GM21576 (cell line): ENCODE results near the gene EZH1.
"Not testable (repeated sequence)": the region's sequence is repeated elsewhere in the genome, so short reads cannot be mapped to it uniquely, and the experiment has no call there.

Source experiments
- ATAC-seq: cut with Tn5 transposase; IDR thresholded peaks from one replicate; pipeline ENCODE4 v1.9.1; 2021; ENCODE audit warnings: mild to moderate bottlenecking, moderate library complexity; ENCODE audit not compliant: unreplicated experiment

The EZH1 gene

GRCh38 chr17:42773290-42774035 is 28.6 kb upstream of the EZH1 start, which contains the start of gene VPS25:
TSS of gene VPS25 (plus strand) at chr17:42773449. CDS start at chr17:42773476, 27 bp downstream.
- ATAC-seq: no peak

DNA sequence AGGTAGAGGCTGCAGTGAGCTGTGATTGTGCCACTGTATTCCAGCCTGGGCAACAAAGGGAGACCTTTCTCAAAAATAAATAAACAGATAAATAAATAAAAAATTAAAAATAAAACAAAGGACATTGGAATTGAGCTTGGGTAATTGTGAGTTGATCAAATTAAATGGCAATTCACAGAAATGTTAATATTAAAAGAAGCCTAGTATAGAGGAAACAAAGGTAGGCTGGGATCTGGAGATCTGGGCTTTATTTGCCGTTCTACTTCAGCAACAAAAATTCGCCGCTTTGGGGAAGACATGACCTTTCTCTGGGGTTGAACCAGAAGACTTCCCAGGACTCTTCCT is 28.1 kb upstream of the EZH1 start:
- no peak for ATAC-seq

DNA sequence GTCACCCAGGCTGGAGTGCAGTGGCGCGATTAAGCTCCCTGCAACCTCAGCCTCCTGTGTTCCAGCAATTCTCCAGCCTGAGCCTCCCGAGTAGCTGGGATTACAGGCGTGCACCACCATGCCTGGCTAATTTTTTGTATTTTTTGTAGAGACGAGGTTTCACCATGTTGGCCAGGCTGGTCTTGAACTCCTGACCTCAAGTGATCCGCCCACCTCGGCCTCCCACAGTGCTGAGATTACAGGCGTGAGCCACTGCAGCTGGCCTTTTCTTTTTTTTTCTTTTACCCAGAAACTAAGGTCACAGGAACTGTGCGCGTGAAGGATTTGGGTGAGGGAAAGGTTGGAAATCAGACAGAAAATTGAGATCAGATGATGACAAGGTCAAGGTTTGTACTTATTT is 25.1 kb upstream of the EZH1 start:
- not testable (repeated sequence) for ATAC-seq

GRCh38 chr17:42768006-42768405 is 23.2 kb upstream of the EZH1 start:
- not testable (repeated sequence) for ATAC-seq

DNA sequence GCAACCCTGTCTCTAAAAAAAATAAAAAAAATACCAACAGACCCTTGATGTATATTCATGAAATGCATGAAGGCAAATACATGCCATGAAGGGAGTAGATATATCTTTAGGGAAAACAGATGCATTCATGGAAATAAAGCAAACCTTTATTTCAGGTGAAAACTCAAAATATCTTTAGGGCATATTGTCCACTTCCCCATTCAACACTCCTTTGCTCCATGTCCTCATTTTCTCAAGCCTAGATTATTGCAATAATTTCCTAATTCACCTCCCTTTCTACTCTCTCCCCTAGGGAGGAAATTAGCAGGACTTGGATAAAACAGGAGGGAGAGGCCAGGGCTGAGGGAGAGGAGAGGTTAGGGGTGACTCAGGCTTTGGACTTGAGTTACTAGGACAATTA is 22.7 kb upstream of the EZH1 start:
- ATAC-seq: no peak

DNA sequence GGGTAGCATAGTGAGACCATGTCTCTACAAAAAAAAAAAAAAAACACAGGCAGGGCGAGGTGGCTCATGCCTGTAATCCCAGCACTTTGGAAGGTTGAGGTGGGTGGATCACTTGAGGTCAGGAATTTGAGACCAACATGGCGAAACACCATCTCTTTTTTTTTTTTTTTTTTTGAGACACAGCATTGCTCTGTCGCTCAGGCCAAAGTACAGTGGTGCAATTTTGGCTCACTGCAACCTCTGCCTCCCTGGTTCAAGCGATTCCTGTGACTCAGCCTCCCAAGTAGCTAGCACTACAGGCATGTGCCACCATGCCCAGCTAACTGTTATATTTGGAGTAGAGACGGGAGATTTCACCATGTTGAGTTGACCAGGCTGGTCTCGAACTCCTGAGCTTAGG is 21.3 kb upstream of the EZH1 start:
- no peak for ATAC-seq

DNA sequence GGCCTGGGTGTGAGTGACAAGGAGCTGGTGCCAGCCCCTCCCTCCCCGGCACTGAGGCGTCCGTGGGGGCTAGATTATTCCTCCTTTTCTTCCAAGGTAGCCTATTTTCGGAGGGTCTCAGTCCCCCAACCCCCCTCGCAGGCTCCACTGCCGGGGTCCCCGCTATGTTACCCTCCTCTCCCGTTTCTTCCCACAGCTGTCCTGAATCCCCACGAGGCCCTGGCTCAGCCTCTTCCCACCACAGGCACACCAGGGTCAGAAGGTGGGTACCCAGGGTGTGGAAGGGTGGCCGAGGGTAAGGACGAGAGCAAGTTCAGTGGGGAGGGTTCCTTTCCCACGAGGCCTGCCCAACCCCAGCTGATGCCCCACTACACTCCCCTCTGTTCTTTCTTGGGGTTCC is 16.8 kb upstream of the EZH1 start:
- ATAC-seq: no peak

DNA sequence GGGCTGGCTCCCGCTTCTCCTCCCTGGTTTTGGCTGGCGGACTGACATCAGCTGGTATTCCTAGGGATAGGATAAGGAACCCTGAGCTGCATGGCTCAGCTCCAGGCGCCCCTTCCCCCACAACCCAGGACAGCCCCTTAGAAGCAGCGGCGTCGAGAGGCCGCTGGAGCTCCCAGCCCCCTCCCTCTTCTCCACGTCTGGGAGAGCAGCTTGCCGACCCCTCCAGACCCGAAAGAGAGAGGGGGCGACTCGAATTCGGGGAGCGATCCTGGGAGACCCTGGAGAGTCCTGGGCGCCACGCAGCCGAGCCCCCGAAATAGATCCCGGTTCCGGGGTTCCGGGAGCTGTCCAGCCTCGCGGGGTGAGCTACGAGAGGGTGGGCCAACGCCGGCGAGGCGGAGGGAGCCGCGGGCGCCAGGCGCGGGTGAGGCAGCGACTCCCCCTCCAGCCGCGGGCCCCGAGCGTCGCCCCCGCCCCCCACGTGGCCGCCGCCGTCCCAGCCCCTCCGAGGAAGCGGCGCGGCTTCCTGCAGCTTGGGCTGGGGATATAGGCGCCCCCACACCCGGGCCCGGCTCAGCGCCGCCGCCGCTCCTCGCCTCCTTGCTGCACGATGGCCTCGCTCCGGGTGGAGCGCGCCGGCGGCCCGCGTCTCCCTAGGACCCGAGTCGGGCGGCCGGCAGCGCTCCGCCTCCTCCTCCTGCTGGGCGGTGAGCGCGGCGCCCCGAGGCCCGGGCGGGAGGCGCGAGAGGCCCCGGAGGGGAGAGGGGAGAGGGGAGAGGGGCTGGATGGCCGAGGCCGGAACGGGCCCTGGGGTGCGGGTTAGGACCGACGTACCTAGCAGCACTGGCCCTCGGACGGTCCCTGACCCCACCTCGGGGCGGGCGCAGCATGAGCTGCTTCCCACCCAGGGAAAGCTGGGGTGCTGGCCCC is 16.1 kb upstream of the EZH1 start, which contains the start of gene RAMP2:
RAMP2 (plus strand) TSS at position 576 of the 930 bp plus-strand sequence; CDS start at position 611, 35 bp downstream.
- no peak for ATAC-seq

DNA sequence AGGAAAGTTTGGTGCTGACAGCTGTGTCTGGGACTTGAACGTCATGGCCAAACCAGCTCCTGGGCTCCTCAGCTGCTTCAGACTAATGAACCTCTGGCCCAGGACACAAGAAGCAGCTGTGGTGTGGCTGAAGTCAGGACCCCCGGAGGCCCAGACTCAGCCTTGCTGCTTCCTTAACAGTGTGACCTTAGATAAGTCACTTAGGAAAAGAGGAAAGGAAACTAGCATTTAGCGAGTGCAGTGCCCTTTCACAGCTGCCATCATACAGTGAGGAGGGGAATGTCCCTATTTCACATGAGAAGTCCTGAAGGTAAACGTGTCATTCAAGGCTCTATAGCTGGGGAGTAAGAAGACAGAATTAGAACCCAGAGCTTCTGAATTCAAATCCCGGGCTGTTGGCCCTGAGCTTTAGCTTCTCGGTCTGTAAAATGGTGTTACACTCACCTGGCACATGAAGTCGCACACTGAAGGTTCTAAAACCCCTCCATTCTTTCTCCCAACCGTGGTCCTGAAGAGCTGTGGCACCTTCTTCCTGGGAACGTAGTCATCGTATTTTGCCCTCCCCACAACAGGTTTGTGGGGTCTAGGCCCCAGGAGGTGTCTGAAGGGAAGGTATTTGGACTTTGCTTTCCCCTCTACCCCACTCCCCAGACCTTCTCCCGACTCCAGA is 15.3 kb upstream of the EZH1 start:
- peak; percentile 83 for ATAC-seq

- no peak for ATAC-seq
Measured at GRCh38 chr17:42754782-42755181, 9.9 kb upstream of the EZH1 start.

GRCh38 chr17:42751628-42752027 is 6.8 kb upstream of the EZH1 start:
- ATAC-seq: no peak

GRCh38 chr17:42750739-42751344 is 6.0 kb upstream of the EZH1 start:
- no peak for ATAC-seq

DNA sequence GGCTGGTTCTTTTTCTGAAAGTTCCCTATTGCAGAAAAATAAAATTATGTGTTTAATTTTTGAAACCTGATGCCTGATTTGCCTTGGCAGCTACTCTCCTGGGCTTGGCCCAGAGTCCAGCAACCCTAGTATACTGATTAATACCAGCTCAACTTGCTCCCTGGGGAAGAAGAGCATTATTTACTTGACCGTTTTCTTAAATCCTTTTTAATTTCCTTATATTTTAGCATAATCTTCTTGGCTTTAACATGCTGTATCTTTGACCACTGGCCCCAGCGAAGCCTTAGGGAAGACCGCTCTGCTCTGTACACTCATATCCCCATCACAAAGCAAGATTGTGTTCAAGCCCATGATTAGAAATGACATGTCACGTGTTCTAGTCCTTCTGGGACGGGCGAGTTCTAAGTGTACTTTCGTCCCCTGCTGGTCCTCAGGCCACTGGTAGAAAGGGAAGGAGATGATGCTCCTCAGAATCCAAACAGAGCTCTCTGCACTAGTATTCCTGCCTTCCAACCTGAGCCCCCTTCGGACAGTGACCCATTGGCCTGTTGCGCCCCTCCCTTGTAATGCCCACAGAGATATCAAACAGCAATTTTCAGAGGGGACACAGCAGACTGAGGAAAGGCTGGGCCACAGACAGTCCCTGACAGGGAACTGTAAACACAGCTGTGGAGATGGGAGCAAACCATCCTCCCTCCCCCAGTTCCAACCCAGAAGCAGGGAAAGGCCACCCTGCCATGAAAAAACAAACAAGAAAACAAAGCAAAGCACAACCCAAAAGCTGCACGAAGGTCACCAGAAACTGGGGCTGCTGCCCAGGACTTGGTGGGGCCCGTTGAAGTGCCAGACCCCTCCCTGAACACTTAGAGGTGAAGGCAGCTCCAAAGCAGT is 4.3 kb upstream of the EZH1 start:
- ATAC-seq: no peak

DNA sequence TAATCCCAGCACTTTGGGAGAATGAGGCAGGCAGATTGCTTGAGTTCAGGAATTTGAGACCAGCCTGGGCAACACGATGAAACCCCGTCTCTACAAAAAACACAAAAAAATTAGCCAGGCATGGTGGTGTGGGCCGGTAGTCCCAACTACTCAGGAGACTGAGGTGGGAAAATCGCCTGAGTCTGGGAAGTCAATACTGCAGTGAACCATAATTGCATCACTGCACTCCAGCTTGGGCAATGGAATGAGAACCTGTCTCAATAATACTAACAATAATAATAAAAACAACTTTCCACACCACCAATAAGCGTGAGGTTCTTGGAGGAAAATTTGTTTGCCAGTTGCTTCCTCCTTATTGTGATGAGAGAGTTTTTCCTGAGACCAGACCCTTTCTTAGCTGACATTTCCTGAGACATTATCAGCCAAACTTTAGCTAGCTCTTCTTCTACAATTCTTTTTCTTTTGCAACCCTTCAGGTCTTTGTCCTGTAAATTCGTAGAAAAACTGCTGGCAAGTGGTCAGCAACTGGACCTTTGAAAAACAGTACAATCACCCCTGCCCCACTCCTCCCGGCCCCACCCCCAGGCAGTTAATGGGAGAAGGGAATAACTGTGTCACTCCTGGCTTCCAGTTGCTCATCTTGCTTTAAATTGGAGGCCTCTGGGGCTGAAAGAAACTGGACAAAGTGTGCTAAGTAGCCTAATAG is 3.5 kb upstream of the EZH1 start:
- no peak for ATAC-seq

- ATAC-seq: peak; percentile 37
Measured at GRCh38 chr17:42744283-42744805, 496 bp downstream of the EZH1 start.

GRCh38 chr17:42743595-42744282 is 1.1 kb downstream of the EZH1 start:
- no peak for ATAC-seq

- not testable (repeated sequence) for ATAC-seq
Measured at GRCh38 chr17:42742916-42743315, 1.9 kb downstream of the EZH1 start.

GRCh38 chr17:42740699-42741098 is 4.1 kb downstream of the EZH1 start:
- ATAC-seq: no peak
